ENCODE results near the gene TYMP. TPM values are rescaled to one million over a fixed set of nuclear protein-coding genes. Genes with fewer than 3 reads are reported as not detected.

Gene TYMP
- polyA plus RNA-seq, 1 donor (not counting 4 experiments of a cell fraction or from before 2014, with no cell fraction given): 25.5 TPM

DNA sequence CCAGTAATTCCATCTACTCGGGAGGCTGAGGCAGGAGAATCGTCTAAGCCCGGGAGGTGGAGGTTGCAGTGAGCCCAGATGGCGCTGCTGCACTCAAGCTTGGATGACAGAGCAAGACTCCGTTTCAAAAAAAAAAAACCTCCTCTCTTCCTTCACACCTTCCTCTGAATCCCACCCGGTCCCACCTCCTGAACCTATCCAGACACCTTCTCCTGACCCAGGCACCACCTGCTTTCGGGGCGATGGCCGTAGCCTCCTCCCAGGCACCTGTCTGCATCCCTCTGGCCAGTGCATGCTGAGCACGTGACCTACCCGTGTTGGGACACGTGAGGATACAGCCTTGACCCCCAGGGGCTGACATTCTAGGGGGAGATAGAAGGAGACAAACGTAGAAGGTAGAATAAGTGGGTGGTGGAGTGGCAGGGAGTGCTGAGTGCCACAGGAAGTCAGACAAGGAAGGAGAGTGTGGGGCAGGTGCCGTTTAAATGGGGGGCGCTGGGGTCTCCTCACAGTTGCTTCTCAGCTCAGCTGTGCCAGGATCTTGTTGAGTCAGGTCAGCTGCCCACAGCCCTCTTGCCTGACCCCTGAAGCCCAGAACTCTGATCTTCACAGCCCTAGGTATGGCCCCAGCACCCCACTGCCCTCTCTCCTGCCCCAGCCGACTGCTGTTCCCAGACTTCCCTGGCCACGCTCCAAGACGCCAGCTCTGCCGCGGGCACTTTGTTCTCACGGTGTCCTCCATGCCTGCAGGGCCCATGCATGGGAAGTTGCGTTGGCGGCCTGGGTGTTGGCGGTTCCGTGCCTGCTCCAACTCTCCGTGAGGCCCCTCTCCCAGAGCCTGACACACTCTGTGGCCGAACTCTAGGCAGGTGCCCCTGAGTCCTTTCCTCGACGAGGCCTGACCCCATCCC, 44.3 kb downstream of the TYMP start:
- H3K27me3 ChIP-seq (ENCODE audit: control insufficient read depth, extremely low read depth, insufficient read depth, low read length): peaks cover 25% of the 10 kb centered on the region

DNA sequence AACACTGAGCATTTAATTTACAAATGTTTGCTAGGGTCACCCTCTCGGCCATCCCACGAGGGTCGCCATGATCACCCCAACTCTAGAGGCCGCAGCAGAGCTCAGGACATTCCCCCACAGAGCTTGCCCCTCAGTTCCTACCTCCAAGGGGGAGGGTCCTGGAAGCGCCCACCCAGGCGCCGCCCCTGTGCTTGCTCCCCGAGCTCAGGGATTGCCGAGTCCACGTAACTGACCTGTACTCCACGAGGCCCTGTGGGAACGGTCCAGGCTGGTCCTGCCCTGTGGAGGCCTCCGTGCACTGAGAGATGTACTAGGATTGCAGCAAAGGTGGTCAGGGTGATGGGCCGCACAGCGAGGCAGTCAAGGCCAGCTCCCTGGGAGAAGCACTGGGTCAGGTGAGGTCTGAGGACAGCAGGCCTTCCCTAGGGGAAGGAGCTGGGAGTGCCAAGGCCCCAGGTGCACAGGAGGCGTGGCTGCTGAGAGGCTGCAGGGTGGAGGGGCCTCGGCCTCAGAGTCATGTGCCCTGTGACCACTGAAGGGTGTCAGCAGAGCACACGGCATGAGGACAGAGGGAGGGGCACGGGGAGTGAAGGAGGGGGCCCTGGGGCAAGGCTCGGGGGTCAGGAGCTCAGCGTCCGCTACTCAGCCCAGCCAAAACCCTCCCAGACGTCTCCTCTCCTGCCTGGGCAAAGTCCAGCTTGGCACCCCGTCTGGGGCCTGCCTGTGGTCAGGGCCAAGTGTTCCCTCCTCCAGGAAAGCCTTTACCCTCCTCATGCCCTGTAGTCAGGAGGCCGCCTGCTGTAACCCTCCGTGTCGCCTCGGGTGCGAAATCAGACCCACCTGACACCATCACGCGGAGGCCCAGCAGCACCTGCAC, 45.6 kb downstream of the TYMP start:
- no peaks in the 10 kb centered on the region for H3K4me1 ChIP-seq (ENCODE audit: control insufficient read depth, extremely low read depth, insufficient read depth, low read length)
- H3K9ac ChIP-seq (ENCODE audit: control insufficient read depth, extremely low read depth, insufficient read depth, low read length): no peak overlapping the region
- no peak overlapping the region for H3K4me2 ChIP-seq (ENCODE audit: control insufficient read depth, extremely low read depth, insufficient read depth, low read depth, low read length)
- no peaks in the 10 kb centered on the region for H3K9me1 ChIP-seq (ENCODE audit: control insufficient read depth, extremely low read depth, insufficient read depth, low read length)
- no peak overlapping the region for H3K4me3 ChIP-seq (ENCODE audit: control insufficient read depth in 2 of 3, extremely low read depth in 1 of 3, insufficient read depth in 2 of 3, low read depth in 1 of 3, low read length in 3 of 3)
- dilution Hi-C loops (cut with MboI; ENCODE audit: extremely low pct_ligation_motif_present, low sequenced_read_pairs): no loop called here
- DNase-seq (ENCODE audit: low read depth, low spot score) (no peak), FAIRE-seq (no peak)
- H3K27ac ChIP-seq (ENCODE audit: control insufficient read depth, insufficient read depth, low read length): no peak overlapping the region
- peaks cover 3% of the 10 kb centered on the region for H4K20me1 ChIP-seq (ENCODE audit: control insufficient read depth, extremely low read depth, insufficient read depth, low read length)
- H2AFZ ChIP-seq (ENCODE audit: control insufficient read depth, low read length): no peak overlapping the region
- H3K79me2 ChIP-seq (ENCODE audit: control insufficient read depth, insufficient read depth, low read length): no peaks in the 10 kb centered on the region
- TF ChIP-seq EZH2 (IDR thresholded peaks at IDR 0.05; ENCODE audit: low read length): no peak
- TF ChIP-seq, protein P1, sequence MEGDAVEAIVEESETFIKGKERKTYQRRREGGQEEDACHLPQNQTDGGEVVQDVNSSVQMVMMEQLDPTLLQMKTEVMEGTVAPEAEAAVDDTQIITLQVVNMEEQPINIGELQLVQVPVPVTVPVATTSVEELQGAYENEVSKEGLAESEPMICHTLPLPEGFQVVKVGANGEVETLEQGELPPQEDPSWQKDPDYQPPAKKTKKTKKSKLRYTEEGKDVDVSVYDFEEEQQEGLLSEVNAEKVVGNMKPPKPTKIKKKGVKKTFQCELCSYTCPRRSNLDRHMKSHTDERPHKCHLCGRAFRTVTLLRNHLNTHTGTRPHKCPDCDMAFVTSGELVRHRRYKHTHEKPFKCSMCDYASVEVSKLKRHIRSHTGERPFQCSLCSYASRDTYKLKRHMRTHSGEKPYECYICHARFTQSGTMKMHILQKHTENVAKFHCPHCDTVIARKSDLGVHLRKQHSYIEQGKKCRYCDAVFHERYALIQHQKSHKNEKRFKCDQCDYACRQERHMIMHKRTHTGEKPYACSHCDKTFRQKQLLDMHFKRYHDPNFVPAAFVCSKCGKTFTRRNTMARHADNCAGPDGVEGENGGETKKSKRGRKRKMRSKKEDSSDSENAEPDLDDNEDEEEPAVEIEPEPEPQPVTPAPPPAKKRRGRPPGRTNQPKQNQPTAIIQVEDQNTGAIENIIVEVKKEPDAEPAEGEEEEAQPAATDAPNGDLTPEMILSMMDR (optimal IDR thresholded peaks at IDR 0.05 in 1 of 3, IDR thresholded peaks at IDR 0.05 in 1 of 3, conservative IDR thresholded peaks at IDR 0.05 in 1 of 3; ENCODE audit: extremely low read depth in 1 of 3, insufficient read depth in 2 of 3, low read length in 3 of 3): no peak
- no peaks in the 10 kb centered on the region for H3K9me3 ChIP-seq (ENCODE audit: control insufficient read depth, low read depth, low read length)
- H3K27me3 ChIP-seq (ENCODE audit: control insufficient read depth, extremely low read depth, insufficient read depth, low read length): peaks cover 33% of the 10 kb centered on the region
- no peaks in the 10 kb centered on the region for H3K36me3 ChIP-seq (ENCODE audit: control insufficient read depth in 2 of 2, extremely low read depth in 1 of 2, insufficient read depth in 2 of 2, low read length in 2 of 2)

More for the DNA sequence above, 44.3 kb downstream of the TYMP start:
- no peak for FAIRE-seq
- DNase-seq (ENCODE audit: low read depth, low spot score): no peak
- H3K9me3 ChIP-seq (ENCODE audit: control insufficient read depth, low read depth, low read length): no peaks in the 10 kb centered on the region
- H3K27ac ChIP-seq (ENCODE audit: control insufficient read depth, insufficient read depth, low read length): no peak overlapping the region
- no peak overlapping the region for H3K4me3 ChIP-seq (ENCODE audit: control insufficient read depth in 2 of 3, extremely low read depth in 1 of 3, insufficient read depth in 2 of 3, low read depth in 1 of 3, low read length in 3 of 3)
- H3K4me1 ChIP-seq (ENCODE audit: control insufficient read depth, extremely low read depth, insufficient read depth, low read length): no peaks in the 10 kb centered on the region
- peaks cover 3% of the 10 kb centered on the region for H4K20me1 ChIP-seq (ENCODE audit: control insufficient read depth, extremely low read depth, insufficient read depth, low read length)
- no peaks in the 10 kb centered on the region for H3K36me3 ChIP-seq (ENCODE audit: control insufficient read depth in 2 of 2, extremely low read depth in 1 of 2, insufficient read depth in 2 of 2, low read length in 2 of 2)
- dilution Hi-C loops (cut with MboI; ENCODE audit: extremely low pct_ligation_motif_present, low sequenced_read_pairs): no loop called here
- no peak overlapping the region for H3K4me2 ChIP-seq (ENCODE audit: control insufficient read depth, extremely low read depth, insufficient read depth, low read depth, low read length)
- TF ChIP-seq, protein P1 (optimal IDR thresholded peaks at IDR 0.05 in 1 of 3, IDR thresholded peaks at IDR 0.05 in 1 of 3, conservative IDR thresholded peaks at IDR 0.05 in 1 of 3; ENCODE audit: extremely low read depth in 1 of 3, insufficient read depth in 2 of 3, low read length in 3 of 3): peak in 1 of 3 experiments; percentile 1
- no peak for TF ChIP-seq EZH2 (IDR thresholded peaks at IDR 0.05; ENCODE audit: low read length)
- H3K9me1 ChIP-seq (ENCODE audit: control insufficient read depth, extremely low read depth, insufficient read depth, low read length): no peaks in the 10 kb centered on the region
- no peak overlapping the region for H2AFZ ChIP-seq (ENCODE audit: control insufficient read depth, low read length)
- no peaks in the 10 kb centered on the region for H3K79me2 ChIP-seq (ENCODE audit: control insufficient read depth, insufficient read depth, low read length)
- no peak overlapping the region for H3K9ac ChIP-seq (ENCODE audit: control insufficient read depth, extremely low read depth, insufficient read depth, low read length)

Measured in keratinocyte (primary cell).